Endodermal cell (in vitro differentiated cells): ENCODE data around the gene ATMIN. TPM values are rescaled to one million over a fixed set of nuclear protein-coding genes. Genes with fewer than 3 reads are reported as not detected.

ENCODE experiments used
- DNase-seq: peaks from one replicate; pipeline ENCODE4 v3.0.0-alpha.2; 2017
- H3K27ac ChIP-seq: 2 replicates; pipeline ENCODE4 v1.5.1; 2013; ENCODE audit warnings: mild to moderate bottlenecking, low read depth, low read length, moderate library complexity
- H3K27me3 ChIP-seq: 2 replicates; pipeline ENCODE4 v1.6.1; 2013; ENCODE audit warnings: mild to moderate bottlenecking, low read length, moderate library complexity; ENCODE audit not compliant: insufficient read depth, control insufficient read depth, poor library complexity, severe bottlenecking
- H3K36me3 ChIP-seq: 2 replicates; pipeline ENCODE4 v1.7.0; 2013; ENCODE audit warnings: mild to moderate bottlenecking, low read length, moderate library complexity; ENCODE audit not compliant: control insufficient read depth, insufficient read depth
- H3K4me1 ChIP-seq: one replicate; pipeline ENCODE4 v1.7.0; 2013; ENCODE audit warnings: low read length; ENCODE audit not compliant: control insufficient read depth, insufficient read depth
- H3K4me3 ChIP-seq: 2 replicates; pipeline ENCODE4 v1.5.1; 2013; ENCODE audit warnings: mild to moderate bottlenecking, low read length, moderate library complexity
- H3K9ac ChIP-seq: 2 replicates; pipeline ENCODE4 v1.6.1; 2013; ENCODE audit warnings: mild to moderate bottlenecking, low read length, moderate library complexity; ENCODE audit not compliant: poor library complexity, severe bottlenecking; ENCODE audit errors: extremely low read depth
- H3K9me3 ChIP-seq: 2 replicates; pipeline ENCODE4 v1.6.1; 2013; ENCODE audit warnings: mild to moderate bottlenecking, low read length, moderate library complexity; ENCODE audit not compliant: control insufficient read depth
- H3K27ac Mint-ChIP-seq: 2 replicates; pipeline ENCODE4 v1.8.0; 2020; ENCODE audit warnings: mixed read lengths
- H3K27me3 Mint-ChIP-seq: 2 replicates; pipeline ENCODE4 v1.8.0; 2021; ENCODE audit warnings: mild to moderate bottlenecking, mixed read lengths; ENCODE audit not compliant: insufficient read depth
- H3K36me3 Mint-ChIP-seq: 2 replicates; pipeline ENCODE4 v1.8.0; 2020; ENCODE audit warnings: low read depth, mixed read lengths
- H3K4me1 Mint-ChIP-seq: 2 replicates; pipeline ENCODE4 v1.8.0; 2020; ENCODE audit warnings: mixed read lengths
- H3K4me3 Mint-ChIP-seq: 2 replicates; pipeline ENCODE4 v1.8.0; 2020; ENCODE audit warnings: mild to moderate bottlenecking, moderate library complexity, mixed read lengths
- H3K9me3 Mint-ChIP-seq: 2 replicates; pipeline ENCODE4 v1.8.0; 2020; ENCODE audit warnings: mild to moderate bottlenecking, mixed read lengths
- CTCF ChIP-seq: fragments of 200-600 bp; sonication (generic); conservative IDR thresholded peaks from 2 replicates; pipeline ENCODE4 v1.5.0; 2021; ENCODE audit warnings: antibody characterized with exemption, mild to moderate bottlenecking
- WGBS, 2 experiments: methylation state at CpG; one replicate each; pipeline versions ENCODE4 v1.1.5 to v1.1.7; 2013; ENCODE audit warnings: missing lambda C conversion rate in 2 of 2, mixed read lengths in 1 of 2; ENCODE audit not compliant: insufficient coverage in 1 of 2, insufficient read length in 1 of 2; 5-methylcytosine and 5-hydroxymethylcytosine counted together
- total RNA-seq, 2 donors: library from RNA; stranded (reverse); fragmentation: NEBNext Ultra II Directional in 1 of 2; extraction: Animal tissue kit (Norgen Biotek cat#: 25700) in 1 of 2; gene quantifications; 2 replicates in 1 of 2; 3 replicates in 1 of 2; pipeline ENCODE4 v1.2.1, GENCODE V29; 2021

Gene ATMIN
- total RNA-seq, 2 donors from 2014 or later, result 45.7 to 53.6 TPM

- Histone ChIP-seq H3K9me3 (no peaks in the 10 kb centered on the region), H3K9ac (no peak overlapping the region), H3K4me1 (no peaks in the 10 kb centered on the region), H3K4me3 (no peak overlapping the region), H3K36me3 (peaks cover 74% of the 10 kb centered on the region), H3K27ac (no peak overlapping the region), H3K27me3 (no peaks in the 10 kb centered on the region)
- WGBS, 2 experiments, result 96% methylated on average over 2 of the region's 2 CpGs; no CpG with 5 or more reads in 1 of the 2 experiments
- Mint-ChIP-seq H3K27ac (no peak overlapping the region), H3K4me1 (peaks cover 16% of the 10 kb centered on the region), H3K27me3 (no peaks in the 10 kb centered on the region), H3K9me3 (no peaks in the 10 kb centered on the region), H3K36me3 (peaks cover 59% of the 10 kb centered on the region), H3K4me3 (no peak overlapping the region)
- no peak for TF ChIP-seq CTCF
- DNase-seq, result no peak
Measured at GRCh38 chr16:81042821-81043220, 7.2 kb downstream of the ATMIN start.

GRCh38 chr16:81053761-81054160 lies 18.1 kb downstream of the ATMIN start:
- no peak overlapping the region for H3K9ac ChIP-seq
- no peak overlapping the region for H3K4me3 ChIP-seq
- peaks cover 10% of the 10 kb centered on the region for H3K36me3 Mint-ChIP-seq
- H3K9me3 Mint-ChIP-seq, result peaks cover 15% of the 10 kb centered on the region
- WGBS, 2 experiments, result 87 to 96% methylated on average over 7 to 10 of the region's 11 CpGs
- no peak overlapping the region for H3K27ac ChIP-seq
- no peaks in the 10 kb centered on the region for H3K27me3 Mint-ChIP-seq
- H3K4me3 Mint-ChIP-seq, result no peak overlapping the region
- peaks cover 4% of the 10 kb centered on the region for H3K4me1 Mint-ChIP-seq
- no peak for TF ChIP-seq CTCF
- H3K27ac Mint-ChIP-seq, result no peak overlapping the region
- H3K36me3 ChIP-seq, result no peaks in the 10 kb centered on the region
- H3K9me3 ChIP-seq, result peaks cover 15% of the 10 kb centered on the region
- no peaks in the 10 kb centered on the region for H3K4me1 ChIP-seq
- no peaks in the 10 kb centered on the region for H3K27me3 ChIP-seq
- DNase-seq, result no peak

DNA sequence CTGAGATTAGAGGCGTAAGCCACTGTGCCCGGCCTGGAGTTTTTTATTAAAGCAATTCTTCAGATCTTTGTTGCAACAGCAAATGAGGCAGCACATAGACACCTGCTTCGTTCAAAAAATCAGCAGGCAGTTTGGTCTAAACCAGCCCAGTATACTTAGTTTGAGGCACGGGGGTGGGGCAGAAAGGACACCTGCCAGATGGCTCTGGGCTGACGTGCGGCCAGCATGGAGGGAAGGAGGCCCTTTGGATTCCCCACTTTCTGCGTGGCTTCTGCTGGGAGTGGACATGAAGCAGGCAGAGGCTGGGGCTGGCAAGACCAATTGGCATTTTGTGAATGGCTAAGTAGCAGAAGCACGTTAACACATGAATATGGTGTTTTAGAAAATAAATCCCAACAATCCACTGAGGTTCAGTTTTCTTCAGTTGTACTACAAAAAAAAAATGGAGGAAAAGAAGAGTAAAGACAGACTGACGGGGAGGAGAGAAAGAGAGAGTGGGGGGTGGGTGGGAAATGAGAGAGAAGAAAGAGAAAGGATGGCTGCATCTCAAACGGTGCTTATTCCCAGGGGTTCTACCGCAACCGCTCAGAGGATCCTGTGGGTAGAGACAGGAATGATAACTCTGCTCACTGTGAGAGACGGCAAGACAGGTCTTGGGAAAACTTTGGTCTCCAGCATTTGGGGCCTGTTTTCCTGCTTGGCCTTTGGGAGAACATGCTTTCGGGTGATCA lies 25.1 kb downstream of the ATMIN start:
- no peaks in the 10 kb centered on the region for H3K4me1 ChIP-seq
- H3K27me3 ChIP-seq, result no peaks in the 10 kb centered on the region
- no peak for TF ChIP-seq CTCF
- no peaks in the 10 kb centered on the region for H3K9me3 ChIP-seq
- no peak overlapping the region for H3K4me3 Mint-ChIP-seq
- H3K9me3 Mint-ChIP-seq, result no peaks in the 10 kb centered on the region
- peaks cover 10% of the 10 kb centered on the region for H3K36me3 Mint-ChIP-seq
- H3K27me3 Mint-ChIP-seq, result no peaks in the 10 kb centered on the region
- no peak overlapping the region for H3K27ac ChIP-seq
- no peaks in the 10 kb centered on the region for H3K4me1 Mint-ChIP-seq
- 88 to 90% methylated on average over 13 to 14 of the region's 14 CpGs for WGBS, 2 experiments
- H3K36me3 ChIP-seq, result no peaks in the 10 kb centered on the region
- H3K9ac ChIP-seq, result no peak overlapping the region
- H3K4me3 ChIP-seq, result no peak overlapping the region
- no peak for DNase-seq
- peak overlapping the region; percentile 26 for H3K27ac Mint-ChIP-seq
